Pulmonary artery endothelial cell (primary cell): ENCODE results near the gene LAPTM4A. TPM values are rescaled to one million over a fixed set of nuclear protein-coding genes. Genes with fewer than 3 reads are reported as not detected.

Experiments used
- DNase-seq: peaks from one replicate; pipeline ENCODE4 v3.0.0-alpha.2; 2011; ENCODE audit warnings: low read depth, low spot score
- total RNA-seq: library from RNA; depleted of rRNA; stranded (reverse); fragments of >200 nt; gene quantifications from 2 replicates; pipeline ENCODE4 v1.2.3, GENCODE V29; 2014

Gene LAPTM4A
- total RNA-seq, 1 donor from 2014 or later: 121 TPM

DNA sequence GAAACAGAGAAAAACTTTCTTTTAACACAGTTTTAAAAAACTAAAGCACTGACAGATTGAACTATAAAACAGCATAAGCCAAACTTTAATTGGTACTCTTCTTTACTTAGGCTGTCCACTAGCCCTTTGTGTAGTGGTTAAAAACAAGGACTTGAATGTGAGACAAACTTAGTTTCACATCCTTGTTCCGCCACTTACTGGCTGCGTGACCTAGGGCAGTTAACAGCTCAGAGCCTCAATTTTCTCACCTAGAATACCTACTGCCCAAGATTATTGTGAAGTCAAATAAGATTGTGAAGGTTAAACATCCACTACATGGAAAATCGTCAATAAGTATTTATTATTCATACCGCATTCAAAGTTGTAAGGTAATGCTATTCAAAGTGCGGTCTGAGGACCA is 63.5 kb downstream of the LAPTM4A start:
- no peak for DNase-seq

Other genes with a start within 250 kb of the LAPTM4A start
- 6.2 and 6.4 TPM in 2 replicates for gene TTC32, start 149.6 kb downstream of the LAPTM4A start, total RNA-seq
- gene WDR35, start 61.5 kb downstream of the LAPTM4A start, total RNA-seq: 13.6 and 16.7 TPM in 2 replicates
- gene MATN3, start 39.0 kb downstream of the LAPTM4A start, total RNA-seq: 0.95 and 1.1 TPM in 2 replicates
- 2.3 and 18.3 TPM in 2 replicates for gene SDC1, start 173.5 kb upstream of the LAPTM4A start, total RNA-seq